GM12891 (cell line): ENCODE results near the gene ABCG1.

Experiments used
- DNase-seq: peaks from one replicate; pipeline ENCODE4 v3.0.0; 2011; ENCODE audit warnings: low spot score; ENCODE audit not compliant: insufficient read length
- FAIRE-seq: peaks from 2 replicates; lab custom pipeline; 2011; peaks lifted over from hg19 to GRCh38; lab: Jason Lieb, UNC
- PAX5 ChIP-seq: IDR thresholded peaks from 2 replicates; pipeline ENCODE4 v1.6.1; 2011; ENCODE audit warnings: low read length, moderate library complexity, mild to moderate bottlenecking; ENCODE audit not compliant: insufficient read depth, severe bottlenecking
- POLR2A ChIP-seq: IDR thresholded peaks from 2 replicates; pipeline ENCODE4 v1.6.1; 2011; ENCODE audit warnings: low read depth, low read length, control low read depth
- POLR2AphosphoS5 ChIP-seq: IDR thresholded peaks from 2 replicates; pipeline ENCODE4 v1.6.1; 2011; ENCODE audit warnings: low read depth, low read length, control low read depth
- POU2F2 ChIP-seq: IDR thresholded peaks from 2 replicates; pipeline ENCODE4 v1.6.1; 2011; ENCODE audit warnings: low read depth, mild to moderate bottlenecking, control low read depth, low read length, moderate library complexity
- SPI1 ChIP-seq: IDR thresholded peaks from 2 replicates; pipeline ENCODE4 v1.6.1; 2011; ENCODE audit warnings: low read depth, low read length, control low read depth
- TAF1 ChIP-seq: IDR thresholded peaks from 2 replicates; pipeline ENCODE4 v1.6.1; 2011; ENCODE audit warnings: low read depth, low read length, control low read depth

The ABCG1 gene

DNA sequence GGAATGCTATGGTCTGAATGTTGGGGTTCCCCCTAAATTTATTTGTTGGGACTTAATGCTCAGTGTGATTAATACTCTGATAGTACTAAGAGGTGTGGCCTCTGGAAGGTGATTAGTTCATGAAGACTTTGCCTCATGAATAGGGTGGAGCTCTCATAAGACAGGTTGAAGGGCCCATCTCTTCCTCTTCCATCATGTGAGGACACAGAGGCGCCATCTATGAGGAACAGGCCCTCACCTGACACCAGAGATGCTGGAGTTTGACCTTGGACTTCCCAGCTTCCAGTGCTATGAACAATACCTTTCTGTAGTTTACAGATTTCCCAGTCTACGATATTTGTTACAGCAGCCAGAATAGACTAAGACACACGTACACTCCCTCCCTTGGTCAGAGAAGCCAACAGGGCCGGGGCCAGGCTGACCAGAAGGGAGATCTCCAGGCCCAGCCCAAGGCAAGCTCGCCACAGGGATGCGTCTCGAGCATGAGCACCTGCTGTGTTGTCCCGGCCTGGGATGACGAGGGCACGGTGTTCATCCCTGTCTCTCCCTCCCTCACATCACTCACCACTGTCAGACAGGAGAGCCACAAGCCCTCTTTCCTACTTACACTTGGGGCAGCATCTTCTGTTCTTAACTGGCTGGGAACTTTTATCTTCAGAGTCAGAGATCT, 4.7 kb upstream of the ABCG1 start:
- no peak for DNase-seq
- FAIRE-seq = no peak
- TF ChIP-seq TAF1 (no peak), PAX5 (no peak), POU2F2 (no peak), SPI1 (no peak), POLR2AphosphoS5 (no peak), POLR2A (no peak)

DNA sequence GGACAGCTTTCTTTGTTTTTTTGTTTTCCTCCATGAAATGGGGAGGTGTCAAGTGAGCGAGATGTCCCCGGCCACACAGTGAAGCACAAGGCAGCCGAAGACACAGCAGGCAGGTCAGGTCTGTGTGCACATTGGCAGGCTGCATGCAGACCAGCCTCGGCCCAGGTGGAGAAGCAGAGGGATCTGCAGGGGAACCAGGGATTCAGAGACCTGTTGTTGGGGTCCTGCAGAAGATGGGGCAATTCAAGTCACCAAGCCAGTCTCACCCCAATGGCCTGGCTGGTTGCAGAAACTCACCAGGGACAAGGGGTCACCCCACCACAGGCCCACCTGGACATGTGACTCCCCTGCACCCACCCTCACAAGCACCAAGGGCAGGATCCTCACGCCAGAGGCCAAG, 4.0 kb upstream of the ABCG1 start:
- DNase-seq = no peak
- no peak for FAIRE-seq
- TF ChIP-seq POLR2AphosphoS5 = no peak
- no peak for TF ChIP-seq TAF1
- TF ChIP-seq POLR2A = no peak
- TF ChIP-seq PAX5 = no peak
- no peak for TF ChIP-seq SPI1
- no peak for TF ChIP-seq POU2F2

DNA sequence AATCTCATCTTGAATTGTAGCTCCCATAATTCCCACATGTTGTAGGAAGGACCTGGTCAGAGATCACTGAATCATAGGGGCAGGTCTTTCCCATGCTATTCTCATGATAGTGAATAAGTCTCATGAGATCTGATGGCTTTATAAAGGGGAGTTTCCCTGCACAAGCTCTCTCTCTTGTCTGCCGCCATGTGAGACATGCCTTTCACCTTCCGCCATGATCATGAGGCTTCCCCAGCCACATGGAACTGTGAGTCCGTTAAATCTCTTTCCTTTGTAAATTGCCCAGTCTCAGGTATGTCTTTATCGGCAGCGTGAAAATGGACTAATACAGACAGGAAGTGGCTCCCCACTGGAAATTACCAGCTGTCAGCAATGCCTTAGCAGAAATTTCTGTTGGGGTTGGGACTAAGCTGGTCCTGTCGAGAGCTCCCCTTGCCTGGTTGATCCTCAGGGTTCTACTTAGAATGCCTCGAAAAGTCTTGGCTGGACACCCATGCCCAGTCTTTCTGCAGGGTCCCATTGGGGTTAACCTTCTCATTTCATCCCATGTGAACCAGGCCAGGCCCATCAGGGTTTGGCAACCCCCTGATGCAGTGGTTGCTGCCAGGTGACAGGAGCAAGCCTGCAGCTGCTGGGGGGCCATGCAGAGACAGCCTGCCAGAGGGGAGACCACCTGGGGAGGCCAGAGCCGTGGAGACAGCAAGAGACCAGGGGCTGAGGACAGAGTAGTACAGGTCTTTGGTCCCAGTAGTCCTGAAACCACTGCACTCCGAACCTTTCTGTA, 2.8 kb upstream of the ABCG1 start:
- TF ChIP-seq POLR2A (no peak), PAX5 (no peak), SPI1 (no peak), POLR2AphosphoS5 (no peak), POU2F2 (no peak), TAF1 (no peak)
- FAIRE-seq (no peak), DNase-seq (no peak)

DNA sequence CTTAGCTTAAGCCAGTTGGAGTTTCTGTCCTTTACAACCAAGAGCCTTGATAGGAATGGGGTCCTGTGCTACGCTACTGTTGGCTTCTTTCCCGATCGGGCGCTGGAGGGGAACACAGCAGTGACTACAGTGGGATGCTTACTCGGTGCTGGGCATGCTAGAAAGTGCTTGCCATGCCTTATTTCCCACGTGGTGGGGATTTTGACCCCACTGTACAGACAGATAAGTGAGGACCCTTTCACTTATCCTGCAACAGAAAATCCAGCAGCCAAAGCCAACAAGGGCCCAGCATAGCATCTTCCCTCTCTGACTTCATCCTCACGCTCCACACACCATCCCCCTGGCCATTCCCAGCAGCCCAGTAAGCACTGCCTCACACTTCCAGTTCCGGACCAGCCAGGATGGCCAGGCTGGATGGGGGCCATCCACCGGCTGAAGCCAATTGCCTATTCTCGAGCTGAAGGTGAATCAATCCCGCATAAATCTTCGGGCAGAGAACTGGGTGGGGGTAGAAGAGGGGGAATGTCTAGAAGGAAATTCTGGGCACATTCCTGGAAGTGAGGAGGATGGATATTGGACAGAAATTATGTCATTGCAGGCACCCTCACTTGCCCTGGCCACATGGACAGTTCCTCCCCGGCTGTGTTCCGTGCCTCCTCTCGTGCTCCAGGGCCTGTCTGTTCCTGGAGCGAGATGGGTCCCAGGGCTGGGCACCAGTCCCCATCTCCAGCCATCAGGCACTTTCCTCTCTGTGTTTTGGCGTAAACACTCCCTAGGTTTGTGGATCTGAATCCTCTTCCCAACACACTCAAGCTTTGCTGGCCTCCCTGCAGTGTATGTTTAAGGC, 2.0 kb upstream of the ABCG1 start:
- TF ChIP-seq POLR2A (no peak), SPI1 (no peak), PAX5 (no peak), POU2F2 (no peak), POLR2AphosphoS5 (no peak), TAF1 (no peak)
- DNase-seq (no peak), FAIRE-seq (no peak)

DNA sequence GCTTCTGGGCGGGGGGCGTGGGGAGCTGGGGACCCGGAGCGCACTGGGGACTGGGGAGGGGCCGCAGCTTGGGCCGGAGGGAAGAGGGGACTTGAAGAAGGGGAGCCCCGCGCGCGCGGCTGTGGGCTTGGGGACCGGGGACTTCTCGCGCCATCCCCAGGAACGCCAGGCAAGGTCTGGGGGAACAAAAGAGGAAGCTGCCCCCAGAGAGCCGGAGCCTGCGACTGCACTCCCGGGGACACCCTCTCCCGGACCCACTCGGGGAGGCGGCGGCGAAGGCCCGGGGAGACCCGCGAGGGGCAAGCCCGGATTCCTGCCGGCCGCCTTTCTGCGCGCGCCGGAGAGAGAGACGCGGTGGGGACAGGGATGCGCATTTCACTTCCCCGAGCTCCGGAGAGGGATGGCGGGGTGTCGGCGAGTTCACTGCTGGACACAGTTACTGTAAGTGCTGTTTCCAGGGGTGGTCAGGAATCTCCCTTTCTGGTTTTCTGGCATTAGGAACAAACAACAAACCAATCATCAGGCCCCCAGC, 732 bp downstream of the ABCG1 start:
- DNase-seq (no peak), FAIRE-seq (no peak)
- TF ChIP-seq SPI1 = peak; percentile 12; the same call in 1 of the 2 replicates
- no peak for TF ChIP-seq POLR2AphosphoS5

DNA sequence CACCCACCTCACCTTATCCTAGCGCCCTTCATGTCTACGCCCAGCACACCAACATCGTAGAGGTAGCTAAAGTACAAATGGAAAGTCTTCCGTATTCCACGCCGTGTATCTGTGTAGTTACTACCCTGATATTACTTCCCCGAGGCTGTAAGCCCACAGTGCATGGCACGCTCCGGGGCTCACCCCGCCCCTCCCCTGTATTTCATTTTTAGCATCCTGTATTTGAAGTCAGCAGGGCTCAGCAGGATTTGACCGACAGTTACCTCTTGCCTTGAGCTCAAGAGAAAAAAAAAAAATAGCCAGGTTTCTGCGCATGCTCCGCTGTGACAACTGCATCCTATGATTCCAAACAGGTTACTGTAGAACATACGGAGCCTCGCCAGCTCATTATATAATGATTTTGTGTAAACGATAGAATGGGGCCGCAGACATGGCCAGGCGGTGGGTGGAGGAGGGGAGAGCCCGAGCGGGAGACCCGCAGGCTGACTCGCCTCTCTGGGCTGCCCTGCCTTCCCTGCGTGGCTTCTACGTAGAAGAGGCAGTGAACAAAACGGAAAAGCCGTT, 1.3 kb downstream of the ABCG1 start:
- TF ChIP-seq POLR2A = no peak
- no peak for TF ChIP-seq SPI1
- TF ChIP-seq POU2F2 = no peak
- no peak for TF ChIP-seq TAF1
- no peak for TF ChIP-seq PAX5
- TF ChIP-seq POLR2AphosphoS5 = no peak
- FAIRE-seq (peak; percentile 77), DNase-seq (no peak)

DNA sequence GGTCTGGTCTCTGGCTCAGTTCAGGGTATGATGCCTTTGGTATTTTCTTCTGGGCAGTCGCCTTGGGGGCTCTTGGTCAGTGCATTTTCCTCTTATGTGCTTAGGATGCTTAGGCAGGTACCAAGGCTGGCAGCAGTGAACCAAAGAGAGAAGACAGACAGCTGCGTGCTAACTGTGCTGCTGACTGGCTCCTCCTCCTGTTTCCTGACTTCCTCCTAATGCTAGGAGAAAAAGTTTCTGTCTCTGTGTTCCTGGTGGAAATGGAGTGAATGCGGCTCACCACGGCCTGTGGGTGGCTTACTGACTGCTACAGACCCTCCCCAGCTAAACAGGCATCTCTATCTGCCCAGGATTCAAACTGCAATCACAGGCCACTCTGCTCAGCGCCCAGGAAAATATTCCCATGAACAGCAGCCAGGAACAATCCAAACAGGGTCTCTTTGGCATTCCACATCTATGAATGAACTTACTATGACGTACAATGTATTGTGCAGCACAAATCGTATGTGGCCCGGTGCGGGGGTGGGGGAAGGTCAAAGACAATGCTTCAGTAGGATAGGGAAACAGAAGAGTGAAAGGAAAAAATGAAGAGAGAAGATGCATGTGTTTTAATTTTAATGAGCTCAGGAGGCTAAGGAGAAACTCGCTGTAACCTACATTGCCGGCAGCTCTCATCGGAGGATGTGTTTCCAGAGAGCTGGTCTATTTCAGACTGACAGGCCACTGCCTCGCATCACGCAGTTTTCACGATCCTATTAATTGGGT, 2.8 kb downstream of the ABCG1 start:
- DNase-seq (no peak), FAIRE-seq (no peak)
- no peak for TF ChIP-seq PAX5
- no peak for TF ChIP-seq SPI1
- no peak for TF ChIP-seq POLR2AphosphoS5
- TF ChIP-seq TAF1 = no peak
- no peak for TF ChIP-seq POU2F2
- no peak for TF ChIP-seq POLR2A

DNA sequence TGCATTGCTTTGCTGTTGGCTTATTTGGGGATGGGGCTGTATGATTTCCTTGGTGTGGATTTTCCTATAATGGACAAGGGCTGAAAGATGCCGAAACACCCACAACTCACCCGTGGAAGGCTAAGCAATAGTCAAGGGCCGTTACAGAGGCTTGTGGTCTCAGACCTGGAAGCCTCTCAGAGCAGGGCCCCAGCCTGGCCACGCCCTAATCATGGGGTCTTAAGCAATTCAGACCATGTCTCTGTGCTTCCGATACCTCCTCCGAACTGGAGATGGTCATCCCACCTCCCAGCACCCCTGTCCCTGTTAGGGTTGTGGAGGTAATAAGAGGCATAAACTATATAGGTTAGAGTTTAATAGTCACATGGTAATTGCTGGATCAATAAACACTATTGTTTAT, 3.4 kb downstream of the ABCG1 start:
- DNase-seq (no peak), FAIRE-seq (no peak)
- TF ChIP-seq SPI1 = no peak
- no peak for TF ChIP-seq POLR2A
- TF ChIP-seq TAF1 = no peak
- TF ChIP-seq POLR2AphosphoS5 = no peak
